SJSA1 (cell line): ENCODE data around the gene KRTAP12-1. TPM values are rescaled to one million over a fixed set of nuclear protein-coding genes. Genes with fewer than 3 reads are reported as not detected.
A peak's percentile ranks its signal among the peaks of the same experiment; 100 is the strongest.

Experiments used
- DNase-seq, 2 experiments: peaks; one replicate each; pipeline ENCODE4 v3.0.0-alpha.2; 2015 to 2020; ENCODE audit warnings: low spot score in 2 of 2, low read depth in 1 of 2
- H3K27ac ChIP-seq: fragments of 250-450 bp; sonication (Bioruptor Pico); 2 replicates; pipeline ENCODE4 v1.5.1; 2020; ENCODE audit warnings: mild to moderate bottlenecking, moderate library complexity
- H3K27me3 ChIP-seq: fragments of 250-450 bp; sonication (Bioruptor Pico); replicated peaks from 2 replicates; pipeline ENCODE4 v1.5.1; 2020; ENCODE audit warnings: mild to moderate bottlenecking, moderate library complexity
- H3K36me3 ChIP-seq: fragments of 250-450 bp; sonication (Bioruptor Pico); 2 replicates; pipeline ENCODE4 v1.5.1; 2020; ENCODE audit warnings: mild to moderate bottlenecking
- H3K4me1 ChIP-seq: fragments of 250-450 bp; sonication (Bioruptor Pico); replicated peaks from 2 replicates; pipeline ENCODE4 v1.6.1; 2021; ENCODE audit warnings: mild to moderate bottlenecking
- H3K4me3 ChIP-seq: fragments of 250-450 bp; sonication (Bioruptor Pico); 2 replicates; pipeline ENCODE4 v1.5.1; 2020; ENCODE audit warnings: mild to moderate bottlenecking
- H3K9me3 ChIP-seq: fragments of 250-450 bp; sonication (Bioruptor Pico); replicated peaks from 2 replicates; pipeline ENCODE4 v1.5.1; 2020; ENCODE audit warnings: mild to moderate bottlenecking
- total RNA-seq: library from RNA; depleted of rRNA; stranded (reverse); fragments of >200 nt; shearing (Covaris generic); gene quantifications from 2 replicates; pipeline ENCODE4 v1.2.3, GENCODE V29; 2014; rRNA removed

Gene KRTAP12-1, protein sequence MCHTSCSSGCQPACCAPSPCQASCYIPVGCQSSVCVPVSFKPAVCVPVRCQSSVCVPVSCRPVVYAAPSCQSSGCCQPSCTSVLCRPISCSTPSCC
- total RNA-seq, result not detected in 2 replicates

DNA sequence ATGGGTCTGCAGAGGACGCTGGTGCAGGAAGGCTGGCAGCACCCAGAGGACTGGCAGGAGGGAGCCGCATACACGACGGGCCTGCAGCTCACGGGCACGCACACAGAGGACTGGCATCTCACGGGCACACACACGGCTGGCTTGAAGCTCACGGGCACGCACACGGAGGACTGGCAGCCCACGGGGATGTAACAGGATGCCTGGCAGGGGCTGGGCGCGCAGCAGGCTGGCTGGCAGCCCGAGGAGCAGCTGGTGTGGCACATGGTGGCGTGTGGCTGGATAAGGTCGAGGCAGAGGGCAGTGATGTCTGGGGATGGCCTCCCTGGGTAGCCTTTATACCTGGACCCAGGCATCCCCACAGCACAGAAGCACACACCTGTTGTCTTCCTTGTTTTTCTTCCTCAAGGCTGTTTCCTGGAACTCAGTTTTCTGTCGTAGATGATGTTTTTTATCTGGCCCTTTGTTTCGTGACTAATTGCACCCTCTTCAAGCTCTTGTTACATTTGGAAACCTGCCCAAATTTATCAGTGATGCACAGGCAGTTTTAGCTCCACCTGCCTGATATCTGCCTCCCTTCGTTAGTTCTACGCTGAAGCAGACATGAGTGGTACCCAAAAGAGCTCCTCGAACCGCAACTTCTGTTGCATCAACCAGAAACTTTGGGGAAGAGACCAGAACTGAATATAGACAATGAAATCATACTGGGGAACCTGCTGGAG, at the start of gene KRTAP12-1:
KRTAP12-1 (minus strand) TSS at position 303 of the 719 bp plus-strand sequence; CDS start at position 263, 40 bp downstream.
- Histone ChIP-seq H3K27ac (no peak within 1 kb of the TSS), H3K9me3 (no peaks in the 10 kb centered on the region; the same call in 1 of the 2 replicates), H3K27me3 (peaks cover 51% of the 10 kb centered on the region), H3K4me1 (no peaks in the 10 kb centered on the region), H3K4me3 (no peak within 1 kb of the TSS), H3K36me3 (no peaks in the 10 kb centered on the region)
- DNase-seq, result no peak

DNA sequence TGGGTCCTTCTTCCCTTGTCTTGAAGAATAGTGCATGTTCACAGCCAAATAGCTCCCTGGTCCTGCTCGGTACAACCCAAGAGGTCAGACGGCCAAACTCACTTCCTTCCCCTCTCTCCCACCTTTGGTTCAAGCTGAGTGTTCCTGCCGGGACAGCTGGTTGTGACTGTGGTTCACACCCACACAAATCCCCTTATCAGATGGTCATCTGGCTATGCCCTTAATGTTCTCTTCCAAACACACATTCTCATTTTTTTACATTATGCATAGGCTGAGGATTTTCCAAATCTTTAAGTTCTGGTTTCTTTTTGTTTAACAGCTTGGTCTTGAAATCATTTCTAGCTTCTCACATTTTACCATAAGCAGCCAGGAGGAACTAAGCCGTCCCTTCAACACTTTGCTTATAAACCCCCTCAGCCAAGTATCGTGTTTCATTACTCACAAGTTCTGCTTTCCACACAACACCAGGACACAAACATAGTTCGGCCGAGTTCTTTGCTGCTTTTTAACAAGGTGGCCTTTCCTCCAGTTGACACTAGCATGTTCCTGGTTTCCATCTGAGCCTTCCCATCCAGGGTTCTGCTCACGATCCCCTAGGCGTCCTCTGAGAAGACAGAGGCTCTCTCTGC, 49.1 kb upstream of the KRTAP12-1 start:
- peaks cover 31% of the 10 kb centered on the region for H3K27me3 ChIP-seq
- DNase-seq, result no peak
- H3K36me3 ChIP-seq, result no peaks in the 10 kb centered on the region
- H3K9me3 ChIP-seq, result no peaks in the 10 kb centered on the region
- no peaks in the 10 kb centered on the region for H3K4me1 ChIP-seq
- H3K4me3 ChIP-seq, result no peak overlapping the region
- H3K27ac ChIP-seq, result no peak overlapping the region

DNA sequence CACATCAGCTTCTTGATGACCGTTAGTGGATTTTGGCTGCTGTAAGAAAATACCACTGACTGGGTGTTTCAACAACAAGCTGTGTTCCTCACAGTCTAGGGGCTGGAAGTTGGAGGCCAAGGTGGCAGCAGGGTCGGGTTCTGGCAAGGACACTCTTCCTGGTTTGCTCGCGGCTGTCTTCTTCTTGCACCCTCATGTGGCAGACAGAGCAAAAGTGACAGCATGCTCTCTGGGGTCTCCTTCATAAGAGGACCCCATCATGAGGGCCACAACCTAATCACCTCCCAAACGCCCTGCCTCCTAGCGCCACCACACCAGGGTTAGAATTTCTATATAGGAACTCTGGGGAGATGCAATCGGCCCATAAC, 48.0 kb upstream of the KRTAP12-1 start:
- DNase-seq, result no peak
- Histone ChIP-seq H3K36me3 (no peaks in the 10 kb centered on the region), H3K4me3 (no peak overlapping the region), H3K4me1 (no peaks in the 10 kb centered on the region), H3K9me3 (no peaks in the 10 kb centered on the region), H3K27ac (no peak overlapping the region), H3K27me3 (peaks cover 31% of the 10 kb centered on the region)

DNA sequence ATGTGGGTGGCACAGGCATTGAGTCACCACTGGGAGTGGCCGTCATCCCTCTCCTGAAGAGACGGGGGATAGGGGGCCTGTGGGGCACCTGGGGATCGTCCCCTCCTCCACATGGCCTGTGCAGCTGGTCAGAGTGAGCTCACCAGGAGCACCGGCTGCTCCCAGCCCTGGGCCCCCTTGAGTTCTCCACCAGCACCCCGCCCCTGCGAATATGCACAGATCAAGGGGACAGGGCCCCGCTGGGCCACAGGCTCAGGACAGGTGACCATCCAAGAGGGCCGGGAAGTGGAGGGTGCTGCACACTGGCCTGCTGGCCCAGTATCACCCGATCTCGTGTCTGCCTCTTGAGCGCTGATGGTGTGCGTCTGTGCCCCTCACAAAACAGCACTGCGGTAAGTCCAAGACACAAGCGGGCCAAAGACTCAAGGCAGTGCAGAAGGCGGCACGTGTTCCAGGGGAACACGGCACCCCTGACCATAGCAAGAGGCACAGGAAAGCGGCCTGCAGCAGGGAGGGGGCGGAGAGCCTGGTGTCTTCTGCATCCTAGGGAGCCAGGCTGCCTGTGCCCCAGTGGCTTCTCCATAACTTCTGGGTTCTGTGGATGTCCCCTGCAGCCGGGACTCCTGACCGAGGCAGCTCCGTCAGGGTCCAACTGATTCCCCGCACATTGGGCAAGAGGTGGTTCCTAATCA, 47.5 kb upstream of the KRTAP12-1 start:
- H3K27ac ChIP-seq, result no peak overlapping the region
- H3K27me3 ChIP-seq, result peaks cover 31% of the 10 kb centered on the region
- H3K36me3 ChIP-seq, result no peaks in the 10 kb centered on the region
- H3K4me1 ChIP-seq, result no peaks in the 10 kb centered on the region
- no peaks in the 10 kb centered on the region for H3K9me3 ChIP-seq
- H3K4me3 ChIP-seq, result no peak overlapping the region
- no peak for DNase-seq

DNA sequence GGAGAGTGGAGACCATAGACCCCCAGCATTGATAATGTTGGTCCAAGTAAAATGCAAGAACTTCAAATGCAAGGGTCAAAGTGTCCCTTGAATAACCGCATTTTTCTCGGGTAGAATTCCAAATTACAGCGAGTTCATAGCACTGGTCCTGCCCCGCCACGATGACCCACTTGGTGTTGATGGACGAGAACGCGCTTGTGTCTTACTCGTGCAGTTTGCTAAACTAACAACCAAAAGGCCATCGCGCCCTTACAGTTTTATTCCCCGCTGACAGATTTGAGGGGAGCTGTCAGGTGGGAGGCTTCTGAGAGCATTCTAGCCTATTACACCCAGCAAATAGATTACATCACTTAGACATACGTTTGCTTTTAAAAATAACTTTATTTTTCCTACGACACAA, 46.8 kb upstream of the KRTAP12-1 start:
- DNase-seq, result no peak
- no peak overlapping the region for H3K4me3 ChIP-seq
- H3K27me3 ChIP-seq, result peaks cover 31% of the 10 kb centered on the region
- no peaks in the 10 kb centered on the region for H3K4me1 ChIP-seq
- no peaks in the 10 kb centered on the region for H3K36me3 ChIP-seq
- H3K9me3 ChIP-seq, result no peaks in the 10 kb centered on the region
- H3K27ac ChIP-seq, result no peak overlapping the region

DNA sequence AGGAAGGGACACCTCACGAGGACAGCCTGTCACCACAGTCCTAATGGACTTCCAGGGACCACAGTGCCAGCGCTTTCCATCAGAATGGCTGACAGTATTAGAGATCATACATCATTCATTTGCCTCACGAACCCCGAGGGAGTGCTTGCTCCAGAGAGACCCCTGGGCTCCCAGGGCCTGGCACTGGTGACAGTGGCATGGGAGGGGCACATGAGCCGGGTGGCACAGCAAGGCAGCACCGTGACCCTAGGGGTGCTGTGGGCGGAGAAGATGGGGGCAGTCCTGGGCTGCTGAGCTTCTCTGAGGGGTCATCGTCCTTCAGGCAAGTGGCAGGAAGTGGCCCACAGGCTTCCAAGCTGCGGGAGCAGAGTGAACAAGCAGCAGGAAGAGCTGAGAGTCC, 45.8 kb upstream of the KRTAP12-1 start:
- H3K27ac ChIP-seq, result no peak overlapping the region
- no peaks in the 10 kb centered on the region for H3K4me1 ChIP-seq
- no peaks in the 10 kb centered on the region for H3K9me3 ChIP-seq
- H3K27me3 ChIP-seq, result peaks cover 33% of the 10 kb centered on the region
- H3K36me3 ChIP-seq, result no peaks in the 10 kb centered on the region
- DNase-seq, result peak in 1 of 2 experiments; percentile 40
- no peak overlapping the region for H3K4me3 ChIP-seq

DNA sequence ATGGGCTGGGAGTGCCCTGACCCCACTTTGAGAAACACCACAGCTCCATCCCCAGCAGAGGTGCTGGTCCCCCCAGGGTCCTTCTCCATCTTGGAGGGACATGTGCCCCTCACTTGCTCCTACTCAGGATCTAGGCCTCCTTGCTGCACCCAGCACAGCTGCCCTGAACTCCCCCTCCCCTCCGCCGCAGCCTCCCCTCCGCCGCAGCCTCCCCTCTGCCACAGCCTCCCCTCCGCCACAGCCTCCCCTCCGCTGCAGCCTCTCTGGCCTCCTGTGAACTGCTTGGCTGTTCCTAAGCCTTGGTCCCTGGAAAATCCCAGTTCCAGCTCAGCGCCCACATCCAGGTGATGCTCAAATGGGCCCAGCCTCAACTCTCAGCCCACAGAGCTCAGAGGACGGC, 45.4 kb upstream of the KRTAP12-1 start:
- Histone ChIP-seq H3K9me3 (no peaks in the 10 kb centered on the region), H3K4me3 (no peak overlapping the region), H3K27me3 (peaks cover 34% of the 10 kb centered on the region), H3K27ac (no peak overlapping the region), H3K4me1 (no peaks in the 10 kb centered on the region), H3K36me3 (no peaks in the 10 kb centered on the region)
- DNase-seq, result no peak

DNA sequence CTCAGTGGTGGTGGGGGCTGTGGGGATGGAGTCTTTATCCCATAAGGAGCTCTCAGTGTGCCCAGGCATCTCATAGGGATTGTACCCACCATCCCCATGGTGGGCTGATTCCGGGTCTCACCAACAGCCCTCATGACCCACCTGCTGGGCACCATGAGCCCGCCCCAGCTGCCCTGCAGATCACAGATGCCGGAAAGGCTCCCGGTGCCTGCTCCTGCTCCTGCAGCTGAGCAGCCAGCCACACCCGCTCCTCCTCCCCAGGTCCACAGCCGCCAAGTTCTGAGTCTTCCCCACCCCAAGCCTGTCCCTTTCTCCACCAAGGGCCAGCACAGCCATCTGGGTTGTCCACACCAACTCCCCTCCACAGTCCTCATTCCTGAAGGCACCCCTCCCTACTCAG, 44.9 kb upstream of the KRTAP12-1 start:
- Histone ChIP-seq H3K4me1 (no peaks in the 10 kb centered on the region), H3K4me3 (no peak overlapping the region), H3K36me3 (no peaks in the 10 kb centered on the region), H3K27ac (no peak overlapping the region), H3K27me3 (peaks cover 30% of the 10 kb centered on the region), H3K9me3 (no peaks in the 10 kb centered on the region)
- DNase-seq, result peak in 1 of 2 experiments; percentile 41

DNA sequence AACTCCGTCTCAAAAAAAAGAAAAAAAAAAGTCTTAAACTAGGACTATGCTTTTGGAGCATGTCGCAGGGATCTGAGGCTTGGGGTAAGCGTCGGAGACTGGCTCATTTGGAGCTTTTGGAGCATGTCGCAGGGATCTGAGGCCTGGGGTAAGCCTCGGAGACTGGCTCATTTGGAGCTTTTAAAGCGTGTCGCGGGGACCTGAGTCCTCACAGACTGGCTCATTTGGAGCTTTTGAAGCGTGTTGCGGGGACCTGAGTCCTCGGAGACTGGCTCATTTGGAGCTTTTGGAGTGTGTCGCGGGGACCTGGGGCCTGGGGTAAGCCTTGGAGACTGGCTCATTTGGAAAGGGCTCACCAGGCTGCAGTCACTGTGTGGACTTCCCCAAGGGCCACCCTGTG, 43.0 kb upstream of the KRTAP12-1 start:
- no peak overlapping the region for H3K27ac ChIP-seq
- no peaks in the 10 kb centered on the region for H3K9me3 ChIP-seq
- peaks cover 26% of the 10 kb centered on the region for H3K27me3 ChIP-seq
- no peaks in the 10 kb centered on the region for H3K4me1 ChIP-seq
- DNase-seq, result no peak
- H3K4me3 ChIP-seq, result no peak overlapping the region
- H3K36me3 ChIP-seq, result no peaks in the 10 kb centered on the region

DNA sequence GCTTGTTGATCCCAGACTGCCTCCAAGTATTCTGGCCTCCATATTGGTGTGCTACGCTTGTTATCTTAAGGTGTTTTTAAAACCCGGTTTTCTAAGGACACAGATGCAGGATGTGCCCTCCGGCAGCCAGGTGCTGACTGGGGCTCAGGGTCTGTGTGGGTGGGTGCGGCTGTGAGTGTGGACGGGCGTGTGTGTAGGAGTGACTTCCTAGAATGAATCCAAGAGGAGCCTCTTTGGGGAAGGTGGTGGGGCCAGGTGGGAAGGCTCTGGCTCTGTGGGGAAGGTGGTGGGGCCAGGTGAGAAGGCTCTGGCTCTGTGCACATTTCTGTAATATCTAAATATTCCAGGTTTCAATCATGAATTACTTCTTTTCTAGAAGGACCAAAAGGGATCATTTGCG, 42.2 kb upstream of the KRTAP12-1 start:
- Histone ChIP-seq H3K4me1 (no peaks in the 10 kb centered on the region), H3K9me3 (no peaks in the 10 kb centered on the region), H3K27ac (no peak overlapping the region), H3K27me3 (peaks cover 29% of the 10 kb centered on the region), H3K4me3 (no peak overlapping the region), H3K36me3 (no peaks in the 10 kb centered on the region)
- DNase-seq, result no peak

DNA sequence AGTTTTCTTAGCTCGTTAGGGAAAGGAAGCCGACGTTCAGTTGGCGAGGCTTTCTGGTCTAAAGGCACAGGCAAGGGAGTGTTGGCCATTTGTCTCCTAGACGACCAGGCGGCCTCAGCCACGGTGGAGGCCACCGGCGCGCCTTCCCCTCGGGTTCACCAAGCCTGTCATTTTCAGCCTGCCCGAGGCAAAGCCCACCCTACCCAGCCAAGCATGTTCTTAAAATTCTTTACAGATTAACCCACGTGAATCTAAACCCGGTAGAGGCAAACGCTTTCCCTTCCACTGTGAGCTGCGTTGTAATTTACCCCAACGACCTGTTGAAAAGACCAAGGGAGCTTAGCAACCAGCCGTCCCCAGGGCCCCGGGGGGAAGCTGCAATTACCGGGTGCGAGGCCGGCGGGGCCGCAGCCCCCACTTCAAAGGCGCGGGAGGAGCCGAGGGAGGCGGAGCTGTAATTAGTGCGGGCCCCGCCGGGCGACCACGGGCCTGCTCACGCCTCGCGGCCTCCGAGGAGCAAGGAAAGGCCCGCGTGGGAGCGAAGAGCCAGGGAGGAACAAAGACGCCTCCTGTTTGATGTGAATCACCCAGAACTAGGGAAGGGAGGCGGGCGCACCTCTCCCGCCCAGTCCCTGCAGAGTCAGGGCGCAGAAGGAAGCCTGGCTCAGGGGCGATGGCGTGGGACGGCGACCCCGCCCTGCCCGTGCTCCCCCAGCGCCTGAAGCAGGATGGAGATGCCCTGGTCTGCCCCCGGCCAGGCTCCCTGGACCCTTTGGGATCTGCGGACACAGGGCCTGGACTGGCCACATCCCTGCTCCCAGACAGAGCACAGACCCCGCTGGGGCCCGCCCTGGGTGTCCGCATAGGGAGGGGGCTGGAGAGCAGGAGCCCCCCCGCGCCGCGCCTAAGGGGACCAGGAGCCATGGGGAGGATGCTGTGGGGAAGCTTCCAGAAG, 41.5 kb upstream of the KRTAP12-1 start:
- no peaks in the 10 kb centered on the region for H3K4me1 ChIP-seq
- H3K27ac ChIP-seq, result no peak overlapping the region
- no peaks in the 10 kb centered on the region for H3K36me3 ChIP-seq
- peaks cover 26% of the 10 kb centered on the region for H3K27me3 ChIP-seq
- no peak overlapping the region for H3K4me3 ChIP-seq
- no peak for DNase-seq
- H3K9me3 ChIP-seq, result no peaks in the 10 kb centered on the region

DNA sequence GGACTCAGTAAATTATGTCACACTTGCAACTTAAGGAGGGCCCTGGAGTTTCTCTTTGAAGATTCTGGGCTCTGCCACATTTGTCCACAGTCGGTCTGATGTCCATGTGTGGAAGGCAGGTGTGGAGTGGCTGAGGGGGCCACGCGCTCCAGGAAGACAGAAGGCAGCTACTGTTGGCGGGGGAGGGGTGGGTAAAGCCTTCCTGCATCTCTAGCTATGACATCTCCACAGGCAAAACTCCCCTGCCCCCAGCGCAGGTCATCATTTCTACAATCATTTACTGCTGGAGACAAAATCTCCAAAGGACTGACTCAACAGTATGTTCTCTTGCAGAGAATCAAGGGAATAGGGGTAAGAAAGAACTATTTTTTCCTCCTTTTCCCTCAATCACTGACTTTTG, 40.8 kb upstream of the KRTAP12-1 start:
- Histone ChIP-seq H3K9me3 (no peaks in the 10 kb centered on the region), H3K36me3 (no peaks in the 10 kb centered on the region), H3K27ac (no peak overlapping the region), H3K4me1 (no peaks in the 10 kb centered on the region), H3K27me3 (peaks cover 31% of the 10 kb centered on the region), H3K4me3 (no peak overlapping the region)
- no peak for DNase-seq

DNA sequence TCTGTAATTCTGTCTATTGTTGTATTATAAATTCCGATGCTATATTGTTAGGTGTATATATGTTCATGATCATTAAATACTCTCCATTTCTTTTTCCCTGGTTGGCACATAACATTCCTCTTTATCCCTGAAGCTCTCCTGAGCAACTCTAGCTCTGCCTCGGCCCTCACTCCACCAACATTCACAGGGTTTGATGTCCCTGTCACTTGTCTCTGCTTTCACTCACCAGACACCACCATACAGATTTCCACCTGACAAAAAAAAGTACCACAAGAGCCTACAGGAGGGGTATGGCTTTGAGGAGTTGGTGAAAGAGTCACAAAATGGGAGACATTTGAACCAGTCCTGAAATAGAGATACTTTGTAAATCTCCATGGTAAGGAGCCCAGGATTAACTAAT, 38.2 kb upstream of the KRTAP12-1 start:
- H3K27me3 ChIP-seq, result peaks cover 34% of the 10 kb centered on the region

More for the DNA sequence above, 38.2 kb upstream of the KRTAP12-1 start:
- Histone ChIP-seq H3K9me3 (no peaks in the 10 kb centered on the region), H3K4me1 (no peaks in the 10 kb centered on the region), H3K36me3 (no peaks in the 10 kb centered on the region), H3K27ac (no peak overlapping the region), H3K4me3 (no peak overlapping the region)
- DNase-seq, result no peak
